ENCODE results near the gene CHCHD6. TPM values are rescaled to one million over a fixed set of nuclear protein-coding genes. Genes with fewer than 3 reads are reported as not detected.

Gene CHCHD6
- total and polyA plus RNA-seq, 2 of the 4 experiments (the other 2 are of a cell fraction) = 18.8 to 28.9 TPM

GRCh38 chr3:126720596-126720995 lies 16.6 kb downstream of the CHCHD6 start (continued):
- no peak for TF ChIP-seq CEBPB (IDR thresholded peaks at IDR 0.05; ENCODE audit: low read depth, low read length)
- no peak for TF ChIP-seq POLR2A (IDR thresholded peaks at IDR 0.05; ENCODE audit: low read depth, low read length)

GRCh38 chr3:126721246-126721645 lies 17.2 kb downstream of the CHCHD6 start:
- H3K9me3 ChIP-seq (ENCODE audit: control insufficient read depth, insufficient read depth, low read length) = no peaks in the 10 kb centered on the region
- H3K4me2 ChIP-seq (ENCODE audit: low read depth, low read length) = no peak overlapping the region
- no peak overlapping the region for H3K18ac ChIP-seq (ENCODE audit: low read depth, low read length)
- H2BK15ac ChIP-seq (ENCODE audit: low read depth, low read length) = no peak overlapping the region
- no peak overlapping the region for H3K4me3 ChIP-seq (ENCODE audit: insufficient read depth, low read depth, low read length)
- intact Hi-C loops (cut with micrococcal nuclease) (no loop called here), dilution Hi-C loops (cut with HindIII; ENCODE audit: low sequenced_read_pairs, unreplicated experiment) (no loop called here), in situ Hi-C loops (cut with MboI; ENCODE audit: low sequenced_read_pairs) (no loop called here)
- no peak overlapping the region for H4K5ac ChIP-seq (ENCODE audit: low read depth, low read length)
- TF ChIP-seq NFE2L2 (IDR thresholded peaks at IDR 0.05; ENCODE audit: low read depth, low read length) (no peak), CEBPB (IDR thresholded peaks at IDR 0.05; ENCODE audit: low read depth, low read length) (no peak), CHD1 (IDR thresholded peaks at IDR 0.05; ENCODE audit: low read depth, low read length) (no peak), POLR2A (IDR thresholded peaks at IDR 0.05; ENCODE audit: low read depth, low read length) (no peak), SMC3 (IDR thresholded peaks at IDR 0.05; ENCODE audit: low read depth, low read length) (no peak)
- whole genome bisulfite sequencing, 2 experiments (ENCODE audit: extremely low coverage in 2 of 2, insufficient read length in 1 of 2) = 94% methylated on average over 6 of the region's 10 CpGs; no CpG with 5 or more reads in 1 of the 2 experiments
- no peaks in the 10 kb centered on the region for H3K4me1 ChIP-seq (ENCODE audit: control insufficient read depth, insufficient read depth, low read length)
- ChIA-PET POLR2A (ENCODE audit: unreplicated experiment) (no interaction called here), CTCF (no interaction called here)
- H2AK9ac ChIP-seq (replicated peaks; ENCODE audit: low read depth, low read length, poor library complexity) = no peak overlapping the region
- no peak for ATAC-seq (ENCODE audit: low read depth)
- no peaks in the 10 kb centered on the region for H3K27me3 ChIP-seq (ENCODE audit: control insufficient read depth, insufficient read depth, low read length)
- no TSS peak for BruUV-seq (replicated peaks)
- H3K14ac ChIP-seq (replicated peaks; ENCODE audit: low read depth, low read length) = no peak overlapping the region
- H3K36me3 ChIP-seq (ENCODE audit: control insufficient read depth, insufficient read depth, low read length) = no peaks in the 10 kb centered on the region
- no peak overlapping the region for H3K56ac ChIP-seq (ENCODE audit: extremely low read depth, insufficient read depth, low read length)
- no peak overlapping the region for H4K91ac ChIP-seq (ENCODE audit: insufficient read depth, low read depth, low read length)
- peaks cover 6 to 8% of the 10 kb centered on the region in 2 experiments; a peak in 2 of 4 replicates for H3K79me1 ChIP-seq (ENCODE audit: low read depth in 1 of 2, low read length in 2 of 2)
- H3K23ac ChIP-seq (ENCODE audit: low read depth, low read length) = no peak overlapping the region
- H2BK120ac ChIP-seq (ENCODE audit: low read depth, low read length) = no peak overlapping the region
- H3K9ac ChIP-seq (ENCODE audit: low read depth, low read length) = no peak overlapping the region
- no peak overlapping the region for H2AFZ ChIP-seq (replicated peaks; ENCODE audit: low read length, poor library complexity)
- H4K20me1 ChIP-seq (ENCODE audit: insufficient read depth, low read length) = peaks cover 8% of the 10 kb centered on the region
- no peak overlapping the region for H3K4ac ChIP-seq (ENCODE audit: low read depth, low read length)
- H3K27ac ChIP-seq (ENCODE audit: insufficient read depth, low read length) = no peak overlapping the region
- H4K8ac ChIP-seq (ENCODE audit: low read depth in 2 of 2, low read length in 2 of 2) = no peak overlapping the region
- no peak overlapping the region for H2AK5ac ChIP-seq (ENCODE audit: low read depth, low read length)
- no peak overlapping the region for H2BK5ac ChIP-seq (ENCODE audit: low read depth, low read length, poor library complexity, severe bottlenecking)
- no peaks in the 10 kb centered on the region for H3K9me1 ChIP-seq (ENCODE audit: insufficient read depth, low read length)
- H2BK20ac ChIP-seq (ENCODE audit: low read depth, low read length) = no peak overlapping the region
- DNase-seq = no peak

Data from IMR-90 (cell line).